H1 (cell line): ENCODE data around the gene IL1RAP. TPM values are rescaled to one million over a fixed set of nuclear protein-coding genes. Genes with fewer than 3 reads are reported as not detected.

Experiments
- CBX8 ChIP-seq: fragments of 300-800, 300-1000 bp; sonication (generic); IDR thresholded peaks from 2 replicates; pipeline ENCODE4 v1.7.1; 2016; ENCODE audit warnings: low read depth, low read length, borderline replicate concordance
- NRF1 ChIP-seq: IDR thresholded peaks from 2 replicates; pipeline ENCODE4 v1.6.1; 2011; ENCODE audit warnings: mild to moderate bottlenecking, low read depth, low read length, improper control_type of control experiment
- RFX5 ChIP-seq: IDR thresholded peaks from 2 replicates; pipeline ENCODE4 v1.6.1; 2011; ENCODE audit warnings: low read depth, low read length, improper control_type of control experiment, borderline replicate concordance
- polyA plus RNA-seq, 7 experiments: library from polyadenylated mRNA; depleted of rRNA in 3 of 7; stranded (reverse) in 5 of 7; unstranded in 2 of 7; fragments of >200 nt in 5 of 7; fragments of 200-250 nt in 2 of 7; gene quantifications; 1 replicate in 5 of 7; 2 replicates in 1 of 7; 4 replicates in 1 of 7; pipeline versions ENCODE4 v1.2.1 to v1.2.3, GENCODE V29; 2011 to 2013; ENCODE audit warnings: missing spikeins in 2 of 7, mixed read lengths in 2 of 7
- total RNA-seq: library from RNA; stranded (reverse); fragmentation: NEBNext Ultra II Directional; extraction: Animal tissue kit (Norgen Biotek cat#: 25700); gene quantifications from 2 replicates; pipeline ENCODE4 v1.2.1, GENCODE V29; 2021

The IL1RAP gene
- total and polyA plus RNA-seq, 2 of the 8 experiments (the other 6 are each of a cell fraction or from before 2014, with no cell fraction given), result 2.4 to 3.9 TPM

- TF ChIP-seq RFX5 (no peak), CBX8 (no peak), NRF1 (no peak)
Observed at GRCh38 chr3:190619353-190619752, 105.5 kb downstream of the IL1RAP start (continued).
